Right lobe of liver (tissue), 6 donors: ENCODE measurements around the gene PDZD7. TPM values are rescaled to one million over a fixed set of nuclear protein-coding genes. Genes with fewer than 3 reads are reported as not detected.
A peak's percentile ranks its signal among the peaks of the same experiment; 100 is the strongest.

Experiments used
- ATAC-seq, 4 donors: fragments of 200-7000 bp; cut with Tn5 transposase; one replicate each; pipeline ENCODE4 v1.9.1; 2020; ENCODE audit warnings: mild to moderate bottlenecking in 4 of 4, moderate library complexity in 4 of 4
- DNase-seq, 3 donors: peaks; one replicate each; pipeline ENCODE4 v3.0.0-alpha.2; 2020
- H3K27ac ChIP-seq, 3 donors: fragments of 200-600 bp; one replicate each; pipeline ENCODE4 v1.8.0; 2022
- H3K27me3 ChIP-seq, 2 donors: fragments of 200-600 bp; one replicate each; pipeline ENCODE4 v1.8.0; 2022
- H3K36me3 ChIP-seq, 4 donors: fragments of 200-600 bp; sonication (generic) in 1 of 4; one replicate each; pipeline versions ENCODE4 v1.5.1 to v1.8.0; 2017 to 2022; ENCODE audit warnings: control low read depth in 1 of 4
- H3K4me1 ChIP-seq, 4 donors: fragments of 200-600 bp; sonication (generic) in 1 of 4; one replicate each; pipeline versions ENCODE4 v1.5.1 to v1.8.0; 2017 to 2022; ENCODE audit warnings: control low read depth in 1 of 4
- H3K4me3 ChIP-seq, 3 donors: fragments of 200-600 bp; one replicate each; pipeline ENCODE4 v1.8.0; 2022
- H3K9me3 ChIP-seq, 4 donors: fragments of 200-600 bp; sonication (generic) in 1 of 4; one replicate each; pipeline versions ENCODE4 v1.5.1 to v1.8.0; 2017 to 2022; ENCODE audit warnings: control low read depth in 1 of 4
- CTCF ChIP-seq, 4 donors: fragments of 200-600 bp in 3 of 4; fragments of 450-650 bp in 1 of 4; IDR thresholded peaks; one replicate each; pipeline versions ENCODE4 v1.5.1 to v1.8.0; 2016 to 2022; ENCODE audit warnings: antibody characterized with exemption in 4 of 4, mild to moderate bottlenecking in 2 of 4
- POLR2A ChIP-seq: fragments of 450-650 bp; IDR thresholded peaks from one replicate; pipeline ENCODE4 v1.6.1; 2017; ENCODE audit warnings: antibody characterized with exemption, mild to moderate bottlenecking
- WGBS: methylation state at CpG from one replicate; pipeline ENCODE4 v1.1.6; 2018; ENCODE audit warnings: low coverage, low lambda C conversion rate; ENCODE audit not compliant: insufficient coverage; ENCODE audit errors: missing lambda C conversion rate; 5-methylcytosine and 5-hydroxymethylcytosine counted together
- intact Hi-C, 2 donors: fragments of 100-400 bp; cut with DNase I; formaldehyde crosslinking; loops; one replicate each; pipeline versions ENCODE4 v1.11.2 to v1.14.1; 2022
- total RNA-seq, 6 experiments: library from RNA; depleted of rRNA in 2 of 6; stranded (reverse); fragments of >200 nt in 2 of 6; fragmentation: NEBNext Ultra II Directional in 3 of 6; extraction: Animal tissue kit (Norgen Biotek cat#: 25700) in 3 of 6; gene quantifications; one replicate each; pipeline versions ENCODE4 v1.1.0 to v1.2.4, GENCODE V29; 2016 to 2023
- donor health status: DM: no; HTN: yes; CAD: no.
- donor health status: DM: no; HTN: no; CAD: no.
- donor health status: DM: no; HTN: no; CAD: no.
- donor health status: DM: no; HTN: yes; CAD: no.
- donor health status: DM: no; HTN: yes; CAD: no.

The PDZD7 gene
- total RNA-seq, 6 experiments from 2014 or later, result 0.15 to 0.50 (median 0.20) TPM; not detected in 1

DNA sequence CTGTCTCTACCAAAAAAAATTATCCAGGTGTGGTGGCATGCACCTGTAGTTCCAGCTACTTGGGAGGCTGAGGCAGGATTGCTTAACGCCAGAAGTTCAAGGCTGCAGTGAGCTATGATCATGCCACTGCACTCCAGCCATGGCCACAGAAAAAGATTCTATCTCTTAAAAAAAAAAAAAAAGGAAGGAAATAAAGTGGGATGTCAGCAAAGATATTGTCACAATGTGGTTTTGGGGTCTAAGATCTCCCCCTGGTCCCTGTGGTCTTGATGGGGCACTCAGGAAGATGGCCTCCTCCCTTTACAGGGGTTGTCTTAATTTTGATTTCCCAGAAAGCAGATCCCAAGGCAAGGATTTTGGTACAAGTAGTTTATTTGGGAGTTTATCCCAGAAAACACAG is 23.4 kb upstream of the PDZD7 start:
- no peak for TF ChIP-seq CTCF (IDR thresholded peaks at IDR 0.05)
- TF ChIP-seq POLR2A, result no peak
- Histone ChIP-seq H3K36me3 (no peaks in the 10 kb centered on the region), H3K4me1 (peaks cover 0 to 5% (median 0%) of the 10 kb centered on the region in 4 donors), H3K4me3 (no peak overlapping the region), H3K27ac (no peak overlapping the region), H3K9me3 (no peaks in the 10 kb centered on the region), H3K27me3 (peaks cover 0 to 7% of the 10 kb centered on the region in 2 donors)
- WGBS, result 75% methylated on average over 1 of the region's 1 CpG
- no peak for ATAC-seq
- no peak for DNase-seq
- intact Hi-C loops, result no loop called here

DNA sequence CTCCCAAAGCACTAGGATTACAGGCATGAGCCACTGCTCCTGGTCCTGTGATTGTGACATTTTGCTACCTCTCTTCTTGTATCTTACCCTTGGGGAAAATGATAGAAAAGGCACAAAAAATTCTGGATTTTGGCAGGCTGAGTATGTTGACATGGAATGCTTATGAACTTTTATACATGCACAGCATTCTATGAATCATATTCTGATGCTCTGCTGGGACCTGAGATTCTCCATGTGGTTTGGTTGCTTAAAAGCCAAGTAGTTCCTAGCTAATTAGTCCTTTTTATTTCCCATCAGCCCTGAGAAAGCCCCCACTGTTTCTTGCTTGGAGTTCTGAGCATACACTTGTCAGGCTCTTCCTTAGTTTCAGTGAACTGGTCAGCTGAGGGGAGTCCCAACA is 22.6 kb upstream of the PDZD7 start:
- H3K4me1 ChIP-seq, result peaks cover 0 to 5% (median 0%) of the 10 kb centered on the region in 4 donors
- ATAC-seq (no peak), DNase-seq (no peak)
- H3K36me3 ChIP-seq, result no peaks in the 10 kb centered on the region
- no peak overlapping the region for H3K4me3 ChIP-seq
- intact Hi-C loops, result no loop called here
- H3K27me3 ChIP-seq, result peaks cover 0 to 14% of the 10 kb centered on the region in 2 donors
- H3K27ac ChIP-seq, result no peak overlapping the region
- TF ChIP-seq POLR2A, result no peak
- no peak for TF ChIP-seq CTCF (IDR thresholded peaks at IDR 0.05)
- H3K9me3 ChIP-seq, result no peaks in the 10 kb centered on the region

- intact Hi-C loops, result no loop called here
- WGBS, result 100% methylated on average over 1 of the region's 3 CpGs
- ATAC-seq (no peak), DNase-seq (no peak)
- Histone ChIP-seq H3K27me3 (peaks cover 0 to 22% of the 10 kb centered on the region in 2 donors), H3K4me3 (no peak overlapping the region), H3K36me3 (no peaks in the 10 kb centered on the region), H3K9me3 (no peaks in the 10 kb centered on the region), H3K4me1 (peaks cover 0 to 5% (median 0%) of the 10 kb centered on the region in 4 donors), H3K27ac (no peak overlapping the region)
- TF ChIP-seq CTCF (IDR thresholded peaks at IDR 0.05) (no peak), POLR2A (no peak)
Observed at GRCh38 chr10:101052285-101052684, 21.4 kb upstream of the PDZD7 start.

- 11% methylated on average over 10 of the region's 42 CpGs for WGBS
Observed at GRCh38 chr10:101050208-101051069, 19.5 kb upstream of the PDZD7 start.

More at GRCh38 chr10:101050208-101051069, 19.5 kb upstream of the PDZD7 start:
- Histone ChIP-seq H3K9me3 (no peaks in the 10 kb centered on the region), H3K36me3 (no peaks in the 10 kb centered on the region), H3K27me3 (peaks cover 0 to 22% of the 10 kb centered on the region in 2 donors), H3K27ac (no peak overlapping the region), H3K4me1 (peaks cover 0 to 5% (median 0%) of the 10 kb centered on the region in 4 donors), H3K4me3 (peak overlapping the region in 1 of 3 donors; percentile 19)
- TF ChIP-seq POLR2A, result no peak
- peak; percentile 69 to 82 (median 76) for TF ChIP-seq CTCF (IDR thresholded peaks at IDR 0.05)
- intact Hi-C loops, result no loop called here
- ATAC-seq, result peak; percentile 82 to 94 (median 90)
- peak; percentile 65 to 74 (median 66) for DNase-seq
